A549 (cell line): ENCODE data around the gene TEC. TPM values are rescaled to one million over a fixed set of nuclear protein-coding genes. Genes with fewer than 3 reads are reported as not detected.

Experiments used
- ATAC-seq, 2 experiments: fragments of 200-7000 bp in 1 of 2; fragments of >200 bp in 1 of 2; cut with Nextera tagmentation in 1 of 2; cut with Tn5 transposase in 1 of 2; 3 replicates each; pipeline versions ENCODE4 v1.8.0 to v1.9.1; 2018 to 2020; ENCODE audit warnings: mild to moderate bottlenecking in 1 of 2, moderate library complexity in 1 of 2
- CTCF ChIA-PET: fragments of 300-600 bp; sonication (Branson Sonifier 250); formaldehyde crosslinking; extraction: SDS; loops from one replicate; lab custom pipeline; 2021; ENCODE audit warnings: antibody characterized with exemption, inconsistent platforms; lab: Yijun Ruan, JAX
- POLR2A ChIA-PET: fragments of 350-600 bp; formaldehyde crosslinking; extraction: SDS; loops from one replicate; lab custom pipeline; 2021; ENCODE audit warnings: antibody characterized with exemption, inconsistent platforms; lab: Yijun Ruan, JAX
- DNase-seq, 2 experiments: peaks; one replicate each; pipeline versions ENCODE4 v3.0.0 to v3.0.0-alpha.2; 2011 to 2016; ENCODE audit warnings: low read depth in 1 of 2, low spot score in 1 of 2
- FAIRE-seq: peaks from 2 replicates; lab custom pipeline; 2011; peaks lifted over from hg19 to GRCh38; lab: Jason Lieb, UNC
- H3K27ac ChIP-seq, 2 experiments: fragments of >200 bp; sonication (Bioruptor Twin); formaldehyde crosslinking; 3 replicates each; pipeline ENCODE4 v1.5.1; 2016 to 2017
- H3K4me1 ChIP-seq: fragments of >200 bp; sonication (Bioruptor Twin); formaldehyde crosslinking; 3 replicates; pipeline ENCODE4 v1.6.1; 2016
- H3K4me2 ChIP-seq: fragments of >200 bp; sonication (Bioruptor Twin); formaldehyde crosslinking; 3 replicates; pipeline ENCODE4 v1.6.1; 2016
- H3K4me3 ChIP-seq: fragments of >200 bp; sonication (Bioruptor Twin); formaldehyde crosslinking; 3 replicates; pipeline ENCODE4 v1.5.1; 2016
- H3K9me3 ChIP-seq: fragments of >200 bp; sonication (Bioruptor Twin); formaldehyde crosslinking; 3 replicates; pipeline ENCODE4 v1.6.1; 2016
- ATOH8 ChIP-seq: fragments of 250-450 bp; sonication (Bioruptor Pico); IDR thresholded peaks from 2 replicates; pipeline ENCODE4 v1.5.0; 2020; ENCODE audit warnings: low read depth, mild to moderate bottlenecking, moderate library complexity
- BCL3 ChIP-seq: fragments of >200 bp; sonication (Bioruptor Twin); formaldehyde crosslinking; IDR thresholded peaks from 3 replicates; pipeline ENCODE4 v1.6.1; 2016
- CBX8 ChIP-seq: fragments of 200-600 bp; sonication (generic); IDR thresholded peaks from 2 replicates; pipeline ENCODE4 v1.6.1; 2016
- CHD2 ChIP-seq: fragments of 150-350 bp; IDR thresholded peaks from 2 replicates; pipeline ENCODE4 v1.6.1; 2014; ENCODE audit warnings: low read length; ENCODE audit not compliant: partially characterized antibody
- E2F6 ChIP-seq: IDR thresholded peaks from 2 replicates; pipeline ENCODE4 v1.6.1; 2012; ENCODE audit warnings: low read depth, borderline replicate concordance
- EHF ChIP-seq: fragments of 250-450 bp; sonication (Bioruptor Pico); IDR thresholded peaks from 2 replicates; pipeline ENCODE4 v1.5.0; 2020; ENCODE audit warnings: mild to moderate bottlenecking
- ELK1 ChIP-seq: fragments of 150-350 bp; IDR thresholded peaks from 2 replicates; pipeline ENCODE4 v1.6.1; 2014; ENCODE audit warnings: low read depth, mild to moderate bottlenecking, low read length
- ESRRA ChIP-seq: fragments of 150-350 bp; IDR thresholded peaks from 2 replicates; pipeline ENCODE4 v1.6.1; 2014; ENCODE audit warnings: mild to moderate bottlenecking, low read length, borderline replicate concordance
- FOSB ChIP-seq: fragments of 250-450 bp; sonication (Bioruptor Pico); IDR thresholded peaks from 2 replicates; pipeline ENCODE4 v1.5.0; 2020; ENCODE audit warnings: mild to moderate bottlenecking, moderate library complexity
- HES2 ChIP-seq: fragments of >200 bp; sonication (Bioruptor Twin); formaldehyde crosslinking; IDR thresholded peaks from 2 replicates; pipeline ENCODE4 v1.6.1; 2016
- HMGXB4 ChIP-seq: fragments of 250-450 bp; sonication (Bioruptor Pico); IDR thresholded peaks from 2 replicates; pipeline ENCODE4 v1.5.0; 2021; ENCODE audit warnings: mild to moderate bottlenecking, moderate library complexity, borderline replicate concordance
- HOXA7 ChIP-seq: fragments of 250-450 bp; sonication (Bioruptor Pico); IDR thresholded peaks from 2 replicates; pipeline ENCODE4 v1.5.0; 2020; ENCODE audit warnings: mild to moderate bottlenecking, moderate library complexity
- MAX ChIP-seq: IDR thresholded peaks from 2 replicates; pipeline ENCODE4 v1.6.1; 2012
- NFE2L2 ChIP-seq: fragments of 150-350 bp; conservative IDR thresholded peaks from 2 replicates; pipeline ENCODE4 v1.6.1; 2014; ENCODE audit warnings: low read length
- NR3C1 ChIP-seq: fragments of >200 bp; sonication (Bioruptor Twin); formaldehyde crosslinking; IDR thresholded peaks from 3 replicates; pipeline ENCODE4 v1.6.1; 2017
- RAD21 ChIP-seq, 2 experiments: fragments of >200 bp in 1 of 2; sonication (Bioruptor Twin) in 1 of 2; formaldehyde crosslinking in 1 of 2; IDR thresholded peaks in 1 of 2; conservative IDR thresholded peaks in 1 of 2; 2 replicates in 1 of 2; 3 replicates in 1 of 2; pipeline ENCODE4 v1.6.1; 2012 to 2018; ENCODE audit warnings: inconsistent platforms in 1 of 2
- RARB ChIP-seq: fragments of 250-450 bp; sonication (Bioruptor Pico); IDR thresholded peaks from 2 replicates; pipeline ENCODE4 v1.8.0; 2021; ENCODE audit warnings: mild to moderate bottlenecking, moderate library complexity
- RCOR1 ChIP-seq: fragments of 150-350 bp; IDR thresholded peaks from 2 replicates; pipeline ENCODE4 v1.6.1; 2014; ENCODE audit warnings: antibody characterized with exemption, low read length, low read depth
- REST ChIP-seq: fragments of 200-600 bp; sonication (generic); IDR thresholded peaks from 2 replicates; pipeline ENCODE4 v1.6.1; 2016; ENCODE audit warnings: antibody characterized with exemption, mild to moderate bottlenecking, moderate library complexity
- TFCP2L1 ChIP-seq: fragments of 250-450 bp; sonication (Bioruptor Pico); IDR thresholded peaks from 2 replicates; pipeline ENCODE4 v1.5.0; 2021; ENCODE audit warnings: mild to moderate bottlenecking
- ZSCAN20 ChIP-seq: fragments of 250-450 bp; sonication (Bioruptor Pico); IDR thresholded peaks from 2 replicates; pipeline ENCODE4 v1.8.0; 2022; ENCODE audit warnings: mild to moderate bottlenecking, moderate library complexity
- WGBS: methylation state at CpG from one replicate; pipeline ENCODE4 v1.1.6; 2017; ENCODE audit errors: missing lambda C conversion rate; 5-methylcytosine and 5-hydroxymethylcytosine counted together
- polyA plus RNA-seq, 4 experiments: library from polyadenylated mRNA; depleted of rRNA in 3 of 4; stranded (reverse); fragments of >200 nt; fragmentation: RNase III in 1 of 4; extraction: RNeasy Plus Mini Kit Qiagen cat#74134 plus additional on column Dnase treatment in 1 of 4; gene quantifications; 2 replicates in 3 of 4; 3 replicates in 1 of 4; pipeline ENCODE4 v1.2.3, GENCODE V29; 2011 to 2017

Gene TEC
- polyA plus RNA-seq, 2 of the 4 experiments (the other 2 are of a cell fraction) = 1.2 to 1.6 TPM

- WGBS = 82% methylated on average over 3 of the region's 3 CpGs
- ATAC-seq (no peak), DNase-seq (no peak), FAIRE-seq (no peak)
- no peak overlapping the region for H3K4me2 ChIP-seq
- H3K27ac ChIP-seq = no peak overlapping the region
- TF ChIP-seq NFE2L2 (no peak), RAD21 (conservative IDR thresholded peaks at IDR 0.05 in 1 of 2, IDR thresholded peaks at IDR 0.05 in 1 of 2) (no peak), RCOR1 (no peak), ELK1 (no peak), E2F6 (no peak), REST (no peak), HOXA7 (CRISPR knock-in tag) (no peak)
- no peak overlapping the region for H3K4me3 ChIP-seq
- no peaks in the 10 kb centered on the region; the same call in 2 of the 3 replicates for H3K4me1 ChIP-seq
- ChIA-PET CTCF (interaction anchor here (4.5 kb wide), 1 partner anchor 11 kb away, joined by 17 read pairs; no protein-coding TSS in a partner anchor), POLR2A (no interaction called here)
- H3K9me3 ChIP-seq = no peaks in the 10 kb centered on the region
Observed at GRCh38 chr4:48138936-48139335, 130.7 kb downstream of the TEC start.

GRCh38 chr4:48138511-48138910, 131.1 kb downstream of the TEC start:
- 89% methylated on average over 7 of the region's 7 CpGs for WGBS
- no peak for DNase-seq
- no peak for ATAC-seq
- Histone ChIP-seq H3K4me2 (no peak overlapping the region), H3K9me3 (no peaks in the 10 kb centered on the region), H3K4me3 (no peak overlapping the region), H3K4me1 (no peaks in the 10 kb centered on the region; the same call in 2 of the 3 replicates), H3K27ac (no peak overlapping the region)
- CTCF ChIA-PET = interaction anchor here (4.5 kb wide), 1 partner anchor 10 kb away, joined by 17 read pairs; no protein-coding TSS in a partner anchor
- TF ChIP-seq ZSCAN20 = no peak
- TF ChIP-seq RARB (CRISPR knock-in tag) = no peak
- no peak for TF ChIP-seq NR3C1
- TF ChIP-seq TFCP2L1 (CRISPR knock-in tag) = no peak
- no peak for TF ChIP-seq EHF (CRISPR knock-in tag)
- TF ChIP-seq CHD2 = no peak
- no peak for TF ChIP-seq RAD21 (conservative IDR thresholded peaks at IDR 0.05 in 1 of 2, IDR thresholded peaks at IDR 0.05 in 1 of 2)
- no peak for TF ChIP-seq MAX
- TF ChIP-seq ESRRA = no peak
- no peak for TF ChIP-seq HMGXB4 (CRISPR knock-in tag)
- no peak for TF ChIP-seq ATOH8
- TF ChIP-seq BCL3 = no peak
- no peak for TF ChIP-seq E2F6
- no peak for TF ChIP-seq FOSB (CRISPR knock-in tag)
- TF ChIP-seq CBX8 = no peak
- TF ChIP-seq HES2 = no peak
- no peak for FAIRE-seq
- POLR2A ChIA-PET = no interaction called here
